ENCODE results near the gene KRT24. TPM values are rescaled to one million over a fixed set of nuclear protein-coding genes. Genes with fewer than 3 reads are reported as not detected.

The KRT24 gene
- total and polyA plus RNA-seq, 3 experiments from 2014 or later: not detected

Other genes with a start within 250 kb of the KRT24 start
- 1 to 10 TPM; 3.1 TPM for gene TNS4, start 202.1 kb downstream of the KRT24 start, total RNA-seq
- gene TNS4, start 202.1 kb downstream of the KRT24 start, polyA plus RNA-seq: 0.41 TPM
- 100 to 1,000 TPM; 152 to 154 TPM for gene CCR7, start 138.3 kb downstream of the KRT24 start, total RNA-seq
- gene CCR7, start 138.3 kb downstream of the KRT24 start, polyA plus RNA-seq: 286 TPM
- gene SMARCE1, start 55.9 kb downstream of the KRT24 start, total RNA-seq: 100 to 1,000 TPM; 101 to 108 TPM
- 216 TPM for gene SMARCE1, start 55.9 kb downstream of the KRT24 start, polyA plus RNA-seq
- not detected for gene KRT222, start 38.6 kb downstream of the KRT24 start, total RNA-seq
- gene KRT222, start 38.6 kb downstream of the KRT24 start, polyA plus RNA-seq: not detected
- not detected for gene KRT25, start 51.6 kb upstream of the KRT24 start, total RNA-seq
- gene KRT25, start 51.6 kb upstream of the KRT24 start, polyA plus RNA-seq: not detected
- gene KRT26, start 68.4 kb upstream of the KRT24 start, total RNA-seq: not detected
- not detected for gene KRT26, start 68.4 kb upstream of the KRT24 start, polyA plus RNA-seq
- gene KRT27, start 78.8 kb upstream of the KRT24 start, total RNA-seq: not detected
- not detected for gene KRT27, start 78.8 kb upstream of the KRT24 start, polyA plus RNA-seq
- not detected for gene KRT28, start 96.2 kb upstream of the KRT24 start, total RNA-seq
- not detected for gene KRT28, start 96.2 kb upstream of the KRT24 start, polyA plus RNA-seq
- 10 to 100 TPM; 57.5 to 61.9 TPM for gene KRT10, start 118.9 kb upstream of the KRT24 start, total RNA-seq
- gene KRT10, start 118.9 kb upstream of the KRT24 start, polyA plus RNA-seq: 218 TPM
- not detected for gene KRT12, start 163.5 kb upstream of the KRT24 start, total RNA-seq
- gene KRT12, start 163.5 kb upstream of the KRT24 start, polyA plus RNA-seq: not detected
- gene KRT20, start 181.5 kb upstream of the KRT24 start, total RNA-seq: not detected
- not detected for gene KRT20, start 181.5 kb upstream of the KRT24 start, polyA plus RNA-seq
- not detected for gene KRT23, start 233.9 kb upstream of the KRT24 start, total RNA-seq
- gene KRT23, start 233.9 kb upstream of the KRT24 start, polyA plus RNA-seq: not detected

Data from CD8-positive, alpha-beta memory T cell (primary cell).